MM.1S (cell line): ENCODE measurements around the gene KAZALD1.

Source experiments
- CTCF ChIP-seq: fragments of 300-600 bp; sonication (generic); IDR thresholded peaks from 2 replicates; pipeline ENCODE4 v1.5.1; 2016; ENCODE audit warnings: antibody characterized with exemption, low read length, mixed read lengths
- EZH2 ChIP-seq: fragments of 300-600 bp; sonication (generic); optimal IDR thresholded peaks from 2 replicates; pipeline ENCODE3; 2017; ENCODE audit warnings: low read depth, mild to moderate bottlenecking, antibody characterized with exemption, low read length, mixed read lengths

GRCh38 chr10:101085846-101086245, 24.1 kb downstream of the KAZALD1 start:
- TF ChIP-seq CTCF: no peak
- TF ChIP-seq EZH2: no peak
